ENCODE data around the gene ADAMTS12. TPM values are rescaled to one million over a fixed set of nuclear protein-coding genes. Genes with fewer than 3 reads are reported as not detected.

ADAMTS12 gene
- total and polyA plus RNA-seq, 2 experiments from 2014 or later: 7.8 to 11.5 TPM

DNA sequence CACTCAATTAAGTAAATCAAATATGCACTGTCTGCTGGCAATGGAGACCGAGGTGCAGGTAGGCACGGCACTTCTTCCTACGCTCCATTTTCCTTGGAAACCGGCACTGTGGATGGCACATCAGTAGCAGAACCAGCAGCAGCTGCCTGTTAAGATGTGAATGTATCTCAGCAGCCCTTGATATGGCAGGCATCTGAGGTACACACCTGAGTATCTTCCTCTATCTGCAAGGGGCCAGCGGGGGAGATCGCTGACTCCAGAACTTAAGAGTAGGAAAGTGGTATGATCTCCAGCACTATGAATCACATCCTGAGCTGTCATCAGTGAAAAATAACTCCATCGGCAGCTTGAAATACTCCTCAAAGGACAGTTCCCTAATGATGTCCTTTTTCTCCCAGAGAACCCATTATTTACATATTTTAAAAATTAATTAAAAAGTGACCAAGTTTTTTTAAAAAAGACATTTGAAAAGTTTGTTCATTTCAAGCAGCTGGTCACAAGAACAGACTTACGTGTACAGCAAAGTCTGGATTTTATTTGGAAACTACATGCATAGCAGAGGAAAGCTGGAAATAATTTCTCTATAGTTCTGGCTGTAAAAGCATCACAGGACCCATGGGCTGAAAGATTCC lies 97.1 kb downstream of the ADAMTS12 start:
- Histone ChIP-seq H3K27me3 (replicated peaks; ENCODE audit: insufficient read depth) (no peaks in the 10 kb centered on the region), H3K4me1 (ENCODE audit: insufficient read depth) (peaks cover 19% of the 10 kb centered on the region), H3K36me3 (ENCODE audit: low read depth) (no peaks in the 10 kb centered on the region), H3K9ac (no peak overlapping the region), H3F3A (ENCODE audit: insufficient read depth) (no peaks in the 10 kb centered on the region; the same call in 1 of the 2 replicates), H3K27ac (0 out of 2 replicates have a peak overlapping the region, but pooled peaks have one; percentile 39), H3K9me3 (ENCODE audit: low read depth) (no peaks in the 10 kb centered on the region), H3K79me2 (ENCODE audit: insufficient read depth) (0 out of 2 replicates have a peak, but pooled peaks cover 3% of the 10 kb centered on the region), H3K4me2 (ENCODE audit: unreplicated experiment) (peak overlapping the region; percentile 67), H2AFZ (peak overlapping the region; percentile 49), H4K20me1 (ENCODE audit: insufficient read depth) (no peaks in the 10 kb centered on the region), H3K9me2 (ENCODE audit: insufficient read depth) (no peaks in the 10 kb centered on the region), H3K4me3 (peak overlapping the region; percentile 51)
- DNase-seq: peak; percentile 69
- in situ Hi-C loops (cut with MboI): no loop called here
- no peak for TF ChIP-seq EZH2phosphoT487 (IDR thresholded peaks at IDR 0.05; ENCODE audit: insufficient read depth, low read depth)
- TF ChIP-seq EZH2 (IDR thresholded peaks at IDR 0.05; ENCODE audit: insufficient read depth, poor library complexity, severe bottlenecking): no peak
- WGBS, 2 experiments (ENCODE audit: low coverage in 1 of 2, low lambda C conversion rate in 2 of 2, missing lambda C conversion rate in 2 of 2): 20 to 30% methylated on average over 8 of the region's 8 CpGs

DNA sequence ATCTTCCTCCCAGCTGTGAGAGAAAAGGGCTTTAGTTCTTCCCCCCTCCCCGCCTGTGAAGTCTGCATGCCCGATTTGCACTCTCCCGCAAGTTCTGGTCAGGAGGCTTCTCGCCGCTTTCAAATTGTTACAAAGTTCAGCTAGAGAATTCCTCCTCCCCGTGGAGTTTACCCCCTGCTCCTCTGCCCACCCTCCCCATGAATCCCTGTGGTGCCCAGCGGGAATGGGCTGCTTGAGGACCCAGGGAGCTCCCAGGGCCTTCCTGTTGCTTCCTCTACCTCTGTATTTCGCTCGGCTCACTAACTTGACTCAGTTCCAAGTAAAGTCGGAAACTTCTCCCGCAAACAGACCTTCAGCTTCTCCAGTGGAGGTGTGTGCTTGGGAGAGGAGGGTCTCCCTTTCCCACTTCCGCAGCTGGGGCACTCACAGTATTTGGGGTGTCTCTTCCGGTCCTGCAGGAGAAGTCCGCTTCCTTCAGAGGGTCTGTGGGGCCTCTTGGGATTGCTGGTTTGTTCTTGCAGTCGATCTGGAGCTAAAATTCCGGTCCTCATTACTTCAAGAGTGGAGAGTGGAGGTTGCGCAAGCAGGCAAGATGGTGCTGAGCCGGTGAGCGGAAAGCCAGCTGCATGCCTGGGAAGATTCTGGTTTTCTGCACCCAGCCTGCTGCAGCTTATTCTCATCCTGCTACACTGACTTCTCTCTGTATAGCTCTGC lies 97.8 kb downstream of the ADAMTS12 start:
- H3K79me2 ChIP-seq (ENCODE audit: insufficient read depth): 0 out of 2 replicates have a peak, but pooled peaks cover 3% of the 10 kb centered on the region
- peak overlapping the region; percentile 51 for H3K4me3 ChIP-seq

DNA sequence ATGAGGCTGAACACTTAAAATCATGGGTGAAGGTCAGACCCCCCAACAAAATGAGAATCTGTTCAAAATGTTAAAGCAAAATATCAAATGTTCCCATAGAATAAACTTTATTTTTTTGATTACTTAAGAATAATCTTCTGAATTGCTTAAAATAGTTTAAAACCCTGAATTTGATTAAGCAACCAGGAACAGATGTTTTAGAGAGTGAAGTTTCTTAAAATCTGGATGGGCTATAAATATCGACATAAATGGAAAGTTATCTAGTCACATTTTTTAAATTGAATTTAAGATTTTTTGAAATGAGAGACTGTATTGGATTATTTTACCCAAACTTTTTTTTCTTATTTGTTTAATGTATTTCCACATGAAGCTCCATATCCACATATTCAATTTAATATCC lies 98.5 kb downstream of the ADAMTS12 start:
- H3K9me3 ChIP-seq (ENCODE audit: low read depth): no peaks in the 10 kb centered on the region
- H3F3A ChIP-seq (ENCODE audit: insufficient read depth): peaks cover 4% of the 10 kb centered on the region
- peaks cover 32% of the 10 kb centered on the region for H3K4me1 ChIP-seq (ENCODE audit: insufficient read depth)
- no peaks in the 10 kb centered on the region for H4K20me1 ChIP-seq (ENCODE audit: insufficient read depth)
- H3K27ac ChIP-seq: no peak overlapping the region
- no peaks in the 10 kb centered on the region for H3K9me2 ChIP-seq (ENCODE audit: insufficient read depth)
- 0 out of 2 replicates have a peak, but pooled peaks cover 3% of the 10 kb centered on the region for H3K79me2 ChIP-seq (ENCODE audit: insufficient read depth)
- TF ChIP-seq EZH2 (IDR thresholded peaks at IDR 0.05; ENCODE audit: insufficient read depth, poor library complexity, severe bottlenecking): no peak
- TF ChIP-seq EZH2phosphoT487 (IDR thresholded peaks at IDR 0.05; ENCODE audit: insufficient read depth, low read depth): no peak
- in situ Hi-C loops (cut with MboI): no loop called here
- H3K36me3 ChIP-seq (ENCODE audit: low read depth): no peaks in the 10 kb centered on the region
- no peaks in the 10 kb centered on the region for H3K27me3 ChIP-seq (replicated peaks; ENCODE audit: insufficient read depth)
- 27% methylated on average over 1 of the region's 1 CpG for WGBS, 2 experiments (ENCODE audit: low coverage in 1 of 2, low lambda C conversion rate in 2 of 2, missing lambda C conversion rate in 2 of 2)
- no peak for DNase-seq
- peak overlapping the region; percentile 51 for H3K4me3 ChIP-seq
- peak overlapping the region; percentile 45 for H3K9ac ChIP-seq
- H3K4me2 ChIP-seq (ENCODE audit: unreplicated experiment): no peak overlapping the region
- H2AFZ ChIP-seq: peak overlapping the region; percentile 49

More for the DNA sequence above, 97.8 kb downstream of the ADAMTS12 start:
- Histone ChIP-seq H3F3A (ENCODE audit: insufficient read depth) (no peaks in the 10 kb centered on the region; the same call in 1 of the 2 replicates), H3K36me3 (ENCODE audit: low read depth) (no peaks in the 10 kb centered on the region), H3K27ac (peak overlapping the region; percentile 39), H3K4me2 (ENCODE audit: unreplicated experiment) (peak overlapping the region; percentile 67), H2AFZ (peak overlapping the region; percentile 49), H3K4me1 (ENCODE audit: insufficient read depth) (peaks cover 26% of the 10 kb centered on the region), H3K9me3 (ENCODE audit: low read depth) (no peaks in the 10 kb centered on the region), H4K20me1 (ENCODE audit: insufficient read depth) (no peaks in the 10 kb centered on the region), H3K27me3 (replicated peaks; ENCODE audit: insufficient read depth) (no peaks in the 10 kb centered on the region), H3K9me2 (ENCODE audit: insufficient read depth) (no peaks in the 10 kb centered on the region), H3K9ac (peak overlapping the region; percentile 45)
- no peak for TF ChIP-seq EZH2phosphoT487 (IDR thresholded peaks at IDR 0.05; ENCODE audit: insufficient read depth, low read depth)
- TF ChIP-seq EZH2 (IDR thresholded peaks at IDR 0.05; ENCODE audit: insufficient read depth, poor library complexity, severe bottlenecking): no peak
- in situ Hi-C loops (cut with MboI): no loop called here
- DNase-seq: peak; percentile 72
- 40% methylated on average over 19 of the region's 19 CpGs for WGBS, 2 experiments (ENCODE audit: low coverage in 1 of 2, low lambda C conversion rate in 2 of 2, missing lambda C conversion rate in 2 of 2)

DNA sequence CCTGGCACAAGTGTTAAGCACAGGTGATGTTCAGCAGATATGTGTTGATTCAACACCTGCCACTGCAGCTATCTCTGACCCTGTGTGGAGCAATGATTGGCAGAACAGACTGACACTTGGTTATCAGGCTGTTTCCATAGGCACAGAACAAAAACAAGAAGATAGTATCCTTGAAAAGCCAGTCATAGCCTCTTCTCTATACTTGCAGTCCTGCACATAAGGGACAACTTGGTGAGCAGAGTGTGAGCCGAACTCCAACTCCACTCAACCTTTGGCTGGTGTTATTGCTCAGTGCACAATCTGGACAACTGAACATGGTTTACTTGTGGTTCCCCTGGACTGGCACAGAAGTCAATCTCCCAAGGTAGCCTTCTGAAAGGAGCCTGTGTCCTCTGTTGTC lies 99.2 kb downstream of the ADAMTS12 start:
- Histone ChIP-seq H3K27me3 (replicated peaks; ENCODE audit: insufficient read depth) (no peaks in the 10 kb centered on the region), H3K27ac (no peak overlapping the region), H3K9me2 (ENCODE audit: insufficient read depth) (no peaks in the 10 kb centered on the region), H2AFZ (no peak overlapping the region), H3K36me3 (ENCODE audit: low read depth) (no peaks in the 10 kb centered on the region), H3K79me2 (ENCODE audit: insufficient read depth) (0 out of 2 replicates have a peak, but pooled peaks cover 3% of the 10 kb centered on the region), H3K9ac (no peak overlapping the region), H4K20me1 (ENCODE audit: insufficient read depth) (no peaks in the 10 kb centered on the region), H3K4me1 (ENCODE audit: insufficient read depth) (peaks cover 34% of the 10 kb centered on the region), H3K4me3 (no peak overlapping the region), H3K4me2 (ENCODE audit: unreplicated experiment) (no peak overlapping the region), H3F3A (ENCODE audit: insufficient read depth) (peaks cover 9% of the 10 kb centered on the region), H3K9me3 (ENCODE audit: low read depth) (no peaks in the 10 kb centered on the region)
- WGBS, 2 experiments (ENCODE audit: low coverage in 1 of 2, low lambda C conversion rate in 2 of 2, missing lambda C conversion rate in 2 of 2): 50 to 67% methylated on average over 1 of the region's 1 CpG
- TF ChIP-seq EZH2phosphoT487 (IDR thresholded peaks at IDR 0.05; ENCODE audit: insufficient read depth, low read depth) (no peak), EZH2 (IDR thresholded peaks at IDR 0.05; ENCODE audit: insufficient read depth, poor library complexity, severe bottlenecking) (no peak)
- in situ Hi-C loops (cut with MboI): no loop called here
- no peak for DNase-seq

Data from GM23248 (cell line).